Medulla oblongata (tissue), 1 donor: ENCODE results near the gene TMEM100.

Experiments used
- DNase-seq: peaks from one replicate; pipeline ENCODE4 v3.0.0-alpha.2; 2015; ENCODE audit errors: extremely low spot score

TMEM100 gene

DNA sequence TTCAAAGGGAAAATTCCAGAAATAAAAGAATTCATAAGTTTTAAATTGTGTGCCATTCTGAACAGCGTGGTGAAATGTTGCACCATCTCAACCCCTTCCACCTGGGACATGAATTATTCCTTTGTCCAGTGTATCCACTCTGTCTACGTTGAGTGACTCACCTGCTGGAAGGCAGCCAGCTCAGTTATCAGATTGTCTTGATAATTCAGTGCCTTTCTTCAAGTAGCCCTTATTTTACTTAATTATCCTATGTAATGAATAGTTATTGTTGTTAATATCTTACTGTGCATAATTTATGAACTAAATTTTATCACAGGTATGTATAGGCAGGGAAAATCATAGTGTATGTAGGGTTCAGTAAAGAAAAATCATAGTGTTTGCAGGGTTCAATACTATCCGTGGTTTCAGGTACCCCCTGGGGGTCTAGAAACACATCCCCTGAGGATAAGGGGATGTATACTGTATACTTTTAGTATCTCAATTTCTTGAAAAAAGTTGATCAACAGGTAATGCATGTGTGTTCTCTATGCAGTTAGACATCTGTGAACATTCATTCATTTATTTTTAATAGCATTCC, 20.5 kb upstream of the TMEM100 start:
- no peak for DNase-seq

- DNase-seq, result no peak
These were observed 19.8 kb upstream of the TMEM100 start for GRCh38 chr17:55742272-55743102.

- no peak for DNase-seq
These were observed 18.7 kb upstream of the TMEM100 start for GRCh38 chr17:55741356-55741700.

DNA sequence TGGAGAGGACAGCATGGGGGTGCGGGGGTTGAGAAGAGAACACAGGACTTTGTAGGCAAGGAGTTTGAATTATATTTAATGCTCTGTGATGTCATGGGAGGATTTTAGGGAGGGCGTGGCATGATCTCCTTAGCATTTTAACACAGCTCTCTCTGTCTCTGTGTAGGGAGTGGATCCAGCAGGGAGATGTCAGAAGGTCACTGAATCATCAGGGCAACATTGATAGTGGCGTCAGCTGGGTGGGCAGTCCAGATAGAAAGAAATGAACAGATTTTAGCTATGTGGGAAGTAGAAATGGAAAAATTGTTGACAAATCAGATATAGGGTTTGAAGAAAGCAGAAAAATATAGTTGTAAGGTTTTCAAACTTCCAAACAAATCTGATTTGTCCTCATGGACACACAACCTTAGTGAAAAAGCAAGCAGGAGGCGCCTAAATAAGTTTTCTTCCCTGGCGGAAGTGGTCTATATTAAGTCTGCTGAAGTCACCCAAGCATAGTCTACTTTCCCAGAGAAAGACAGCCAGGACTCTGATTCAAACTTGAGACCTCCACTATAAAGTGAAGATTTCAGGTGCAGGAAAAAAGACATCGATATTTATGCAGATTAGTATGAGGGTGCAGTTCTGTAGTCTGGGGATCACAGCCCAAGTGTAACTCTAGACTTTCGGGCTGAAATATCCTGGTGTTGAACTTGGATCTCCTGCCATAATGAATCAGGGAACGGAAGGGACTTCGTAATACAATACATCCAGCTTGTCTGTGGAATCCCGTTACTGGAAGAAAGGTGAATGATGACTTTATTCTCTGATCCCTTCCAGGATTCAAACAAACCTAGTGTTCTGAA, 18.1 kb upstream of the TMEM100 start:
- no peak for DNase-seq

GRCh38 chr17:55737976-55738501, 15.4 kb upstream of the TMEM100 start:
- DNase-seq, result no peak

GRCh38 chr17:55735731-55736405, 13.2 kb upstream of the TMEM100 start:
- no peak for DNase-seq

DNA sequence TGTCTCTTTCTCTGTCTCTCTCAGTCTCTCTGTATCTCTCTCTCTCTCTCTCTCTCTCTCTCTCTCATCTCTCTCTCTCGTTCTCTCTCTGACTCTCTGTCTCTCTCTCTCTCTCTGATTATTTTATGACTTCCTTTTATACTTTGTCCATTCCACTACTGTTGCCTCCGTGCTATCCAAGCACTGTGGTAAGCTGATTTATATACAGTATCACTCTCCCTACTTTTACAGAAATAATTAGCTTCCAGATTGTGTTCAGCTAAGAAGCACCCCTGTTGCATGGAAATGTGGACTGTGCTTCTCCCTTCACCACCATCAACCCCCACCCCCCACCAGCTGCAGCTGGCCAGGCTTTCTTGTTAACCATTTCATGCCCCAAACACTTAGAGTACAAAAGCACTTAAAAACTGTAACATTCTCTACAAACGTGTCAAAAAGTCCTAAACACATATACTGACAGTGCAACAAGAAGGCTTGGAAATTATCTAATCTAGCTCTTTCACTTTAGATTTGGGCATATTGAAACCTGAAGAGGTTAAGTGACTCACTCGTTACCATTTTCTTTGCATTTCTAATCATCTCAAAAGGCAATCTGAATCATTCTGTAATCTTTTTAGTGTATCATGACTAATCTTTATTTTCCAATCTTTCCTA, 11.6 kb upstream of the TMEM100 start:
- DNase-seq, result no peak

DNA sequence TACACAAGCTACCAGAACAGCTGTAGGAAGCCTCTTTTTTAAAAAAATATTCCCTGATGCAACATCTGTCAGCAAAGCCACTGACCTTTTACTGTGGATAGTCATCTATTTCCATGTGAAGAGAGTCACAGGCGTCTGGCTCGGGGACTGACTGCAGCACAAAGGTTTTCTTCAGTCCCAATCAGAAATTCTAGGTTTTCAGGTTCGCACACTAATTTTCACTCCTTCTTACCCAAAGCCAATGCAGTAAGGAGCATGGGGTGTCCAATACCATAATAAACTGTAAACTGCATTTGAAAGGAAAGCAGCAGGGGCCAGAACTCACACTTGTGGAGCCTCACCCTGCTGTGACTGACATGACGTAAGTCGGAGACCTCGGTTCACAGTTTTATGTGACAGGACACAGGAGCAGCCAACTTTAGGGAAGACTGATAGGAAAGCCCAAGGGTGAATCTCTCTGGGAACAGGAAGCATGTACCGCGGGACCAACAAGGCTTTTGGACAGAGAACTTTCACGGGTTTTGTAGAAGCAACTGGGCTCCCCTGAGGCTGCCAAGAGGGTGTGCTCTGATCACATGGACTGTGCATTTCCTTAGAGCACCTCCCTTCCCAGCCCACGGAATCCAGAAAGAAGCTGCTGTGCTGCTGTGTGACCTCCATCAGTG, 9.1 kb upstream of the TMEM100 start:
- peak; percentile 55 for DNase-seq

GRCh38 chr17:55730808-55731207, 8.1 kb upstream of the TMEM100 start:
- DNase-seq, result no peak

- no peak for DNase-seq
These were observed 7.7 kb upstream of the TMEM100 start for GRCh38 chr17:55730380-55730779.

DNA sequence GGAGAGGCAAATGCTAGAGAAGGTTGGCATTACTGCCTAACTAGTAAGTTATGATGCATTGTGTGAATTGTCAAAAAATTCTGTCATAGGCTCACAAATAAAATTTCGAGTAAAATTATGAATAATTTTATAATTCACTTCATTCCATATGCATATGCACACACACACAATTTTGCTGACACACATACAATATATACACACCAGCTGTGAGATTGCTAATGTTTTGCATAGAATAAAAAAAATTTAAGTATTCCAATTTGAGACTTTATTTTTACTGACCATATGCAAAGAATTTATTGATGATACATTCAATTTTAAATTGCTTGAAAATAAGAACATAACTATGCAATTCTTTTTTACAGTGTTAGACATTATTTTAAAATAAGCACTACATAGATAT, 6.8 kb upstream of the TMEM100 start:
- no peak for DNase-seq

DNA sequence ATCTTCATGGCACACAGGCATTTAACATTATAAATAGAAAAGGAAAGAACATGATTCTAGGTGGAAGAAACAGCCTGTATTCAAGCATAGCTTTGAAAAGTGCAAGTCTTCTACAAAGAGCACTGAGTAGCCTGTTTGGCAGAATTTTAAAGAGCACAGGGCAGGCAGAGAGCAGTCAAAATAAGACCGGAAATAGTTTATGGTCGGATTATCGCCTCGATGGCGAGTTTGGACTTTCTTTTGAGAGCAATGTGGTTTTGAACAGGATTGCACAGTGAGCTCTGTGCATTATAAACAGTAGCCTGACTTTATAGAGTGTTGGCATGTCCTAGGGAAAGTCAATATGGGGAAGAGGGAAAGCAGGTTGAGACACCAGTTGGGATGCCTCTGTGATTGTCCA, 6.2 kb upstream of the TMEM100 start:
- DNase-seq, result no peak

GRCh38 chr17:55728361-55728760, 5.7 kb upstream of the TMEM100 start:
- no peak for DNase-seq

GRCh38 chr17:55727920-55728319, 5.3 kb upstream of the TMEM100 start:
- no peak for DNase-seq

DNA sequence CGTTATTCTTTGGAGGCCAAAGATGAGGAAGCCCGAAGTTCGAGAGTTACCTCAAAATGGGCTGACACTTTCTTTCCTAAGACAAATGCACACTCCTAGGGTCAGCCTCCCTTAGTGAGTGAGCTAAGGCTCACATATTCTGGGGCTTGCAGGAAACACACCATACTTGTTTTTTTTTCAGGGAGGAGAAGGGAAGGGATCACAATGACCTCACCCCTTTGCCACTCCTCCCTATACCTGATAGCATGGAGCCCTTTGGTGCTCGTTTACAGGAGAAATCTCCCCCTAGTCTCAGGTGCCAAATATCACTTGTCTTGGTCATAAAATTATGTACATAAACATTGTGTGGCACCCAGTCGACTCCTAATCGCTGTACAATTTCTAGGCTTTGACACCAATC, 4.6 kb upstream of the TMEM100 start:
- no peak for DNase-seq

- no peak for DNase-seq
These were observed 3.8 kb upstream of the TMEM100 start for GRCh38 chr17:55726440-55726839.

GRCh38 chr17:55723488-55723848, 804 bp upstream of the TMEM100 start:
- DNase-seq, result no peak

- DNase-seq, result no peak
These were observed 488 bp downstream of the TMEM100 start for GRCh38 chr17:55722016-55722736.

DNA sequence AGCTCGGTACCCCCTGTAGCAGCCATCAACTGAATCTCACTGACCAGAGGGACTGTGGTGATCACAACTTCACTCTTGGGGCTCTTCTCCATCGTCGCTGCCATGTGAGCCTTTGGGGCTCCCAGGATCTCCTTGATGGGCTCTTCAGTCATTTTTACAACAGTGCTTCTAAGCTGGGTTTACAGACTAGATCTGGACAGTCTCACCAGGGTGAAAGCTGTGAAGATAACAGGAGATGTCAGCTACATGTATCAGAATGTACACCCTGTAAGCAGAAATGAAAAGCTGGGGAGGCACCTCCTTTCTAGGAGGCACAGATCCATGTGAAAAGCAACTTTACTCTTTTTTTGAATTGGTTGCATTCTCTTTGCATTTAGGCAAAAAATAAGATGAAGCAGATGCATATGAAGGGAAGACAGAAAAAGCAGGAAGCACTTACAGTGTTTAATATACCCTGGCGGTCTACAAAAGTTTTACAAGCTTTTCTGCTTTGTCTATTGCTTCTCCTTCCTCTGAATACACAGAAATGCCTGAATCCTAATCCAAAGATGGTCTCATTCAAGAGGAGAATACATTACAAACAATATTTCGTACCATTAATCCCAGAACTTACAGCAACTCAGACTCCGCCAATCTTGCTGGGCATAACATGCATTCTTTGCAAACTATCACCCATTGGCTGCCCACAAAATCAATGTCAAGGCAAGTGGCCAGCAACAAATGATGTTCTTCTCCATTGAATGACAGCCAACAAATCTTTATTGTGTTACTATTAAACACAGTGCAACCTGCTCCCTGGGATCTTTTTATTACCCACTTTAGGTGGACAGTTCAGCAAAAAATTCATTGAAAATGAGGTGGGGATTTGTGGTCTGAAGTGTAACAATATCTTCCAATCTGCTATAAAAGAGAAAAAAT, 1.5 kb downstream of the TMEM100 start:
- no peak for DNase-seq
